CD4-positive, alpha-beta memory T cell (primary cell): ENCODE results near the gene AARSD1. TPM values are rescaled to one million over a fixed set of nuclear protein-coding genes. Genes with fewer than 3 reads are reported as not detected.

Source experiments
- polyA plus RNA-seq, 2 donors: library from polyadenylated mRNA; unstranded; fragments of 300-500 nt; fragmentation: Illumina TruSeq; gene quantifications; one replicate each; pipeline ENCODE4 v1.2.3, GENCODE V29; 2021
- total RNA-seq, 2 experiments: library from RNA; stranded (reverse); gene quantifications; one replicate each; pipeline ENCODE4 v1.2.3, GENCODE V29; 2021

Gene AARSD1
- total and polyA plus RNA-seq, 4 experiments from 2014 or later: 37.7 to 55.6 (median 47.8) TPM

Other genes starting within 250 kb of the AARSD1 start
- gene EZH1, start 219.4 kb downstream of the AARSD1 start, total RNA-seq: 100 to 1,000 TPM; 184 to 192 TPM
- 10 to 100 TPM; 20.1 to 38.6 TPM for gene EZH1, start 219.4 kb downstream of the AARSD1 start, polyA plus RNA-seq
- not detected for gene RAMP2, start 203.2 kb downstream of the AARSD1 start, total RNA-seq
- gene RAMP2, start 203.2 kb downstream of the AARSD1 start, polyA plus RNA-seq: not detected
- 10 to 100 TPM; 39.3 to 43.6 TPM for gene VPS25, start 191.0 kb downstream of the AARSD1 start, total RNA-seq
- 10 to 100 TPM; 39.8 to 63.3 TPM for gene VPS25, start 191.0 kb downstream of the AARSD1 start, polyA plus RNA-seq
- gene WNK4, start 183.8 kb downstream of the AARSD1 start, total RNA-seq: under 1 TPM; 0.14 to 0.41 TPM
- gene WNK4, start 183.8 kb downstream of the AARSD1 start, polyA plus RNA-seq: not detected
- gene COA3, start 165.8 kb downstream of the AARSD1 start, total RNA-seq: 10 to 100 TPM; 27.7 to 30.1 TPM
- 100 to 1,000 TPM; 110 to 153 TPM for gene COA3, start 165.8 kb downstream of the AARSD1 start, polyA plus RNA-seq
- gene CNTD1, start 165.6 kb downstream of the AARSD1 start, total RNA-seq: not detected
- under 1 TPM; 0.22 to 0.43 TPM for gene CNTD1, start 165.6 kb downstream of the AARSD1 start, polyA plus RNA-seq
- 100 to 1,000 TPM; 103 to 104 TPM for gene BECN1, start 140.2 kb downstream of the AARSD1 start, total RNA-seq
- 100 to 1,000 TPM; 135 to 190 TPM for gene BECN1, start 140.2 kb downstream of the AARSD1 start, polyA plus RNA-seq
- gene PSME3, start 131.1 kb downstream of the AARSD1 start, total RNA-seq: 10 to 100 TPM; 65.1 to 69.9 TPM
- gene PSME3, start 131.1 kb downstream of the AARSD1 start, polyA plus RNA-seq: 100 to 1,000 TPM; 125 to 171 TPM
- gene AOC2, start 119.9 kb downstream of the AARSD1 start, total RNA-seq: 1 to 10 TPM; 2.7 TPM
- gene AOC2, start 119.9 kb downstream of the AARSD1 start, polyA plus RNA-seq: under 1 TPM in 1 of 2 donors, not detected in 1; 0.17 TPM
- 1 to 10 TPM in 1 of 2 experiments, under 1 TPM in 1; 0.58 to 1.2 TPM for gene AOC3, start 113.3 kb downstream of the AARSD1 start, total RNA-seq
- gene AOC3, start 113.3 kb downstream of the AARSD1 start, polyA plus RNA-seq: not detected
- gene G6PC1, start 63.7 kb downstream of the AARSD1 start, total RNA-seq: not detected
- gene G6PC1, start 63.7 kb downstream of the AARSD1 start, polyA plus RNA-seq: not detected
- gene PTGES3L, start 15.6 kb upstream of the AARSD1 start, total RNA-seq: under 1 TPM; 0.20 to 0.30 TPM
- gene PTGES3L, start 15.6 kb upstream of the AARSD1 start, polyA plus RNA-seq: under 1 TPM in 1 of 2 donors, not detected in 1; 0.52 TPM
- 10 to 100 TPM; 24.1 to 25.5 TPM for gene RUNDC1, start 16.1 kb upstream of the AARSD1 start, total RNA-seq
- 10 to 100 TPM; 12.8 to 17.7 TPM for gene RUNDC1, start 16.1 kb upstream of the AARSD1 start, polyA plus RNA-seq
- 1,000 to 10,000 TPM; 1,574 to 1,622 TPM for gene RPL27, start 34.0 kb upstream of the AARSD1 start, total RNA-seq
- gene RPL27, start 34.0 kb upstream of the AARSD1 start, polyA plus RNA-seq: 1,000 to 10,000 TPM; 1,528 to 2,293 TPM
- gene IFI35, start 42.3 kb upstream of the AARSD1 start, total RNA-seq: 10 to 100 TPM; 33.1 to 40.3 TPM
- gene IFI35, start 42.3 kb upstream of the AARSD1 start, polyA plus RNA-seq: 10 to 100 TPM; 55.4 to 66.2 TPM
- 10 to 100 TPM; 61.5 to 67.5 TPM for gene VAT1, start 57.9 kb upstream of the AARSD1 start, total RNA-seq
- gene VAT1, start 57.9 kb upstream of the AARSD1 start, polyA plus RNA-seq: 10 to 100 TPM; 52.6 to 66.2 TPM
- under 1 TPM; 0.28 to 0.29 TPM for gene RND2, start 60.8 kb upstream of the AARSD1 start, total RNA-seq
- under 1 TPM; 0.13 to 0.26 TPM for gene RND2, start 60.8 kb upstream of the AARSD1 start, polyA plus RNA-seq
- gene BRCA1, start 160.9 kb upstream of the AARSD1 start, total RNA-seq: 1 to 10 TPM; 4.8 to 6.0 TPM
- gene BRCA1, start 160.9 kb upstream of the AARSD1 start, polyA plus RNA-seq: 1 to 10 TPM; 1.1 TPM
- 10 to 100 TPM; 90.3 to 93.2 TPM for gene NBR1, start 206.8 kb upstream of the AARSD1 start, total RNA-seq
- gene NBR1, start 206.8 kb upstream of the AARSD1 start, polyA plus RNA-seq: 10 to 100 TPM; 66.1 to 76.3 TPM
- 10 to 100 TPM; 12.5 to 12.8 TPM for gene TMEM106A, start 247.4 kb upstream of the AARSD1 start, total RNA-seq
- gene TMEM106A, start 247.4 kb upstream of the AARSD1 start, polyA plus RNA-seq: 1 to 10 TPM; 1.5 to 3.5 TPM